GM12873 (cell line): ENCODE data around the gene FANK1.
A peak's percentile ranks its signal among the peaks of the same experiment; 100 is the strongest.

Source experiments
- CTCF ChIP-seq: IDR thresholded peaks from 2 replicates; pipeline ENCODE4 v1.5.1; 2012; ENCODE audit warnings: low read depth, mild to moderate bottlenecking, moderate library complexity, low read length, control low read depth; ENCODE audit not compliant: insufficient read depth; ENCODE audit errors: missing control alignments

Gene FANK1

GRCh38 chr10:125852487-125852886 is 43.9 kb upstream of the FANK1 start:
- no peak for TF ChIP-seq CTCF

GRCh38 chr10:125857185-125857760 is 39.1 kb upstream of the FANK1 start:
- TF ChIP-seq CTCF: no peak

- no peak for TF ChIP-seq CTCF
Observed at GRCh38 chr10:125859128-125859817, 37.1 kb upstream of the FANK1 start.

- no peak for TF ChIP-seq CTCF
Observed at GRCh38 chr10:125865120-125865519, 31.2 kb upstream of the FANK1 start.

GRCh38 chr10:125866421-125867029 is 29.8 kb upstream of the FANK1 start:
- no peak for TF ChIP-seq CTCF

GRCh38 chr10:125868372-125868975 is 27.9 kb upstream of the FANK1 start:
- peak; percentile 76 for TF ChIP-seq CTCF

GRCh38 chr10:125871338-125871737 is 25.0 kb upstream of the FANK1 start:
- TF ChIP-seq CTCF: no peak
